H1 (cell line): ENCODE data around the gene HBM. TPM values are rescaled to one million over a fixed set of nuclear protein-coding genes. Genes with fewer than 3 reads are reported as not detected.

Experiments
- CHD2 ChIP-seq: IDR thresholded peaks from 2 replicates; pipeline ENCODE4 v1.6.1; 2012; ENCODE audit warnings: low read length, improper control_type of control experiment
- CHD7 ChIP-seq: fragments of 300-600 bp; sonication (generic); IDR thresholded peaks from 2 replicates; pipeline ENCODE4 v1.7.1; 2012; ENCODE audit warnings: low read length, moderate library complexity, mild to moderate bottlenecking, inconsistent platforms; ENCODE audit not compliant: insufficient replicate concordance
- CTBP2 ChIP-seq: IDR thresholded peaks from 2 replicates; pipeline ENCODE4 v1.7.0; 2011; ENCODE audit warnings: borderline replicate concordance, mild to moderate bottlenecking, moderate library complexity, mixed read lengths, low read length; ENCODE audit not compliant: insufficient read depth, insufficient read length
- MAX ChIP-seq: IDR thresholded peaks from 2 replicates; pipeline ENCODE4 v1.6.1; 2012; ENCODE audit warnings: inconsistent platforms
- SRF ChIP-seq: IDR thresholded peaks from 2 replicates; pipeline ENCODE4 v1.6.1; 2011; ENCODE audit warnings: mild to moderate bottlenecking, low read depth, low read length, moderate library complexity
- TAF1 ChIP-seq: IDR thresholded peaks from 2 replicates; pipeline ENCODE4 v1.6.1; 2011; ENCODE audit warnings: mild to moderate bottlenecking, low read depth, low read length
- TBP ChIP-seq: IDR thresholded peaks from 2 replicates; pipeline ENCODE4 v1.6.1; 2011; ENCODE audit warnings: low read depth, low read length, improper control_type of control experiment
- USF2 ChIP-seq: IDR thresholded peaks from 2 replicates; pipeline ENCODE4 v1.6.1; 2011; ENCODE audit warnings: low read length, improper control_type of control experiment
- polyA plus RNA-seq, 7 experiments: library from polyadenylated mRNA; depleted of rRNA in 3 of 7; stranded (reverse) in 5 of 7; unstranded in 2 of 7; fragments of >200 nt in 5 of 7; fragments of 200-250 nt in 2 of 7; gene quantifications; 1 replicate in 5 of 7; 2 replicates in 1 of 7; 4 replicates in 1 of 7; pipeline versions ENCODE4 v1.2.1 to v1.2.3, GENCODE V29; 2011 to 2013; ENCODE audit warnings: missing spikeins in 2 of 7, mixed read lengths in 2 of 7
- total RNA-seq: library from RNA; stranded (reverse); fragmentation: NEBNext Ultra II Directional; extraction: Animal tissue kit (Norgen Biotek cat#: 25700); gene quantifications from 2 replicates; pipeline ENCODE4 v1.2.1, GENCODE V29; 2021

Gene HBM
- total and polyA plus RNA-seq, 2 of the 8 experiments (the other 6 are each of a cell fraction or from before 2014, with no cell fraction given): 0.88 TPM; not detected in 1

- TF ChIP-seq CHD7 (no peak), SRF (no peak), CTBP2 (no peak), TAF1 (no peak), USF2 (no peak), MAX (no peak), CHD2 (no peak), TBP (no peak)
- TF ChIP-seq, all 59 proteins: peak for 0
These were observed 49.8 kb upstream of the HBM start (continued) for GRCh38 chr16:116015-116414.
